ENCODE data around the gene CUL7.

DNA sequence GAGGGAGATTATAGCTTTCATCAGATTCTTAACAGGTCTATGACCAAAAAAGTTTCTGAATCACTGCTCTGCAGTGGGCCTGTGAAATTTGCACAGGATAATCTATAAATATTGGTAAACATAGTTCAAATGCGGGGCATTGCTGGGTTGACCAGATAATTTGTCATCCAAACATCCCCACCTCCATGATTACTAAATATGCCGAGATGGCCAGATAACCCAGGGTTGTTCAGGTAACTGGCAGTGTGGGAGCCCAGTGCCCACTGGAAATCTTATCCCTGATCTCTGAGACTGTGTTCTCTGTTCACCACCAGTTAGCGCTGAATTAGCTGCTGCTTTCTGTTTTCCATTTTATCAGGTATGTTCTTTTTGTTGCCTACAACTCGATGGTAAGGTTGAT, 43.9 kb upstream of the CUL7 start:
- TF ChIP-seq, protein P1, sequence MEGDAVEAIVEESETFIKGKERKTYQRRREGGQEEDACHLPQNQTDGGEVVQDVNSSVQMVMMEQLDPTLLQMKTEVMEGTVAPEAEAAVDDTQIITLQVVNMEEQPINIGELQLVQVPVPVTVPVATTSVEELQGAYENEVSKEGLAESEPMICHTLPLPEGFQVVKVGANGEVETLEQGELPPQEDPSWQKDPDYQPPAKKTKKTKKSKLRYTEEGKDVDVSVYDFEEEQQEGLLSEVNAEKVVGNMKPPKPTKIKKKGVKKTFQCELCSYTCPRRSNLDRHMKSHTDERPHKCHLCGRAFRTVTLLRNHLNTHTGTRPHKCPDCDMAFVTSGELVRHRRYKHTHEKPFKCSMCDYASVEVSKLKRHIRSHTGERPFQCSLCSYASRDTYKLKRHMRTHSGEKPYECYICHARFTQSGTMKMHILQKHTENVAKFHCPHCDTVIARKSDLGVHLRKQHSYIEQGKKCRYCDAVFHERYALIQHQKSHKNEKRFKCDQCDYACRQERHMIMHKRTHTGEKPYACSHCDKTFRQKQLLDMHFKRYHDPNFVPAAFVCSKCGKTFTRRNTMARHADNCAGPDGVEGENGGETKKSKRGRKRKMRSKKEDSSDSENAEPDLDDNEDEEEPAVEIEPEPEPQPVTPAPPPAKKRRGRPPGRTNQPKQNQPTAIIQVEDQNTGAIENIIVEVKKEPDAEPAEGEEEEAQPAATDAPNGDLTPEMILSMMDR (conservative IDR thresholded peaks at IDR 0.05), result no peak
- TF ChIP-seq EZH2 (IDR thresholded peaks at IDR 0.05; ENCODE audit: low read depth), result no peak

Data from PC-9 (cell line).